Subcutaneous abdominal adipose tissue (tissue), 5 donors: Measurements from ENCODE around the gene EML6.

Experiments used
- H3K27ac ChIP-seq: one replicate; pipeline ENCODE4 v1.7.0; 2013; ENCODE audit warnings: low read depth, mild to moderate bottlenecking, inconsistent platforms, low read length, moderate library complexity
- H3K27me3 ChIP-seq, 5 donors: one replicate each; pipeline ENCODE4 v1.7.0; 2013; ENCODE audit warnings: low read length in 5 of 5, inconsistent platforms in 1 of 5; ENCODE audit not compliant: control insufficient read depth in 5 of 5, insufficient read depth in 4 of 5
- H3K36me3 ChIP-seq, 5 donors: one replicate each; pipeline ENCODE4 v1.7.0; 2013; ENCODE audit warnings: low read length in 5 of 5; ENCODE audit not compliant: control insufficient read depth in 5 of 5, insufficient read depth in 5 of 5
- H3K4me1 ChIP-seq, 5 donors: one replicate each; pipeline ENCODE4 v1.7.0; 2013; ENCODE audit warnings: low read length in 5 of 5, mild to moderate bottlenecking in 3 of 5, moderate library complexity in 1 of 5; ENCODE audit not compliant: control insufficient read depth in 5 of 5, insufficient read depth in 5 of 5
- H3K4me3 ChIP-seq, 5 donors: one replicate each; pipeline ENCODE4 v1.7.0; 2013; ENCODE audit warnings: low read length in 5 of 5, low read depth in 1 of 5
- H3K9ac ChIP-seq, 5 donors: one replicate each; pipeline ENCODE4 v1.7.0; 2013; ENCODE audit warnings: low read length in 5 of 5, mild to moderate bottlenecking in 4 of 5, moderate library complexity in 3 of 5
- H3K9me3 ChIP-seq, 5 donors: one replicate each; pipeline ENCODE4 v1.7.0; 2013; ENCODE audit warnings: low read length in 5 of 5; ENCODE audit not compliant: control insufficient read depth in 5 of 5
- donor health status: healthy.
- donor health status: healthy.
- donor health status: healthy.
- donor health status: healthy.
- donor health status: healthy.

Gene EML6

DNA sequence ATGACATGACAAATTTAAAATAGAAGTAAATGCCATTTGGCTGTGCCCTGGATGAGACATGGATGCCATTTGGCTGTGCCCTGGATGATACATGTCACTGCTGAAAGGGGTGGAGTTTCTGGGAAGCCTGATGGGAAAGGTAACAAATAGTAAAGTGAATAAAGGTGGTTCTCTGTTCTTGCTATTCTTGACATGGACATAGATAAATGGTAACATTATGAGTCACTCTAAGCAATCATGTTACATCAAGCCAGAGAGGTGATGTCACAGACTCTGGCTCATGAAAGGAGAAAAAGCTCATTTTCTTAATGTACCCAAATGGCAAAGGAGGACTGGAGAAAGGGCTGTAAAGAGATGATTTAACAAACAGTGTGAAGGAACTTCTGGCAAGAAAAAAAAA is 86.4 kb downstream of the EML6 start:
- no peaks in the 10 kb centered on the region for H3K4me1 ChIP-seq
- no peaks in the 10 kb centered on the region for H3K36me3 ChIP-seq
- no peak overlapping the region for H3K27ac ChIP-seq
- peaks cover 0 to 4% (median 0%) of the 10 kb centered on the region in 5 donors for H3K9me3 ChIP-seq
- no peak overlapping the region for H3K4me3 ChIP-seq
- H3K9ac ChIP-seq: no peak overlapping the region
- no peaks in the 10 kb centered on the region for H3K27me3 ChIP-seq

DNA sequence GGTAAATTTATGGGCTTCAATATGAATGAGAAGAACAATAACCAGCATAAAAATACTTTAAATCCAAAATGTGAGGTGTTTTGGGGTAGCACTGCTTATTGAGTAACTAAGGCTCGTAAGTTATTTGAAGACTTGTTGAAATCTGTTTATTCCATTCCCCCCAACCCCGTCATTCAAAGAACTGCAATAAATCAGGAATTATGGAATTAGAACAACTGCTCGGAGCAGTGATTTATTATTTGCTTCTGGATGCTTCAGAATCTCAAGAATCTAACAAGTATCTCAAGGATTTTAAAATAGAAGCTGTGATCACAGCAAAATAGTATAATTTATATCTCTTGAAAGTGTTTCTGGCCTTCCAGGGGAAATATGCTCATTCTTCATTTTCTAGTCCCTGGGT is 86.8 kb downstream of the EML6 start:
- Histone ChIP-seq H3K27ac (no peak overlapping the region), H3K36me3 (no peaks in the 10 kb centered on the region), H3K4me1 (no peaks in the 10 kb centered on the region), H3K9me3 (peaks cover 0 to under 1% (median 0%) of the 10 kb centered on the region in 5 donors), H3K4me3 (no peak overlapping the region), H3K9ac (no peak overlapping the region), H3K27me3 (no peaks in the 10 kb centered on the region)

DNA sequence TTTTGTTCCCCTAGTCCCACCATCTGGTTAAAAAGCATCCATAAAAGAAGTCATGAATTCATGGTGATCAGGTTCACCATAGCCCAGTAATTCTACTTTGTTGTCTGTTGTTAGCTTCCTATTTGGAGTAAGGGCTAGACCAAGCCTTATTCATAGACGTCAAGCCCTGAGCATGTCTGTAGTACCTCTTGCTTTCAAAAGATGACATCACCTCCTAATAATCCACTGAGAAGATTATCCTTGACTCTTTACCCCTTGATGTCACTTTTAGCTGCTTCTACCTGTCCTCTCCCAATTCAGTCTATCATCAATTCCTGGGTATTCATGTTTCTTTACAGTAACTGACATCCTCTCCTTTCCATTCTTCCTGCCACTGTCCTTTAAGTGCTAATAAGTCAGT is 90.1 kb downstream of the EML6 start:
- Histone ChIP-seq H3K4me3 (no peak overlapping the region), H3K9ac (no peak overlapping the region), H3K4me1 (no peaks in the 10 kb centered on the region), H3K27me3 (no peaks in the 10 kb centered on the region), H3K9me3 (no peaks in the 10 kb centered on the region), H3K27ac (no peak overlapping the region), H3K36me3 (no peaks in the 10 kb centered on the region)

DNA sequence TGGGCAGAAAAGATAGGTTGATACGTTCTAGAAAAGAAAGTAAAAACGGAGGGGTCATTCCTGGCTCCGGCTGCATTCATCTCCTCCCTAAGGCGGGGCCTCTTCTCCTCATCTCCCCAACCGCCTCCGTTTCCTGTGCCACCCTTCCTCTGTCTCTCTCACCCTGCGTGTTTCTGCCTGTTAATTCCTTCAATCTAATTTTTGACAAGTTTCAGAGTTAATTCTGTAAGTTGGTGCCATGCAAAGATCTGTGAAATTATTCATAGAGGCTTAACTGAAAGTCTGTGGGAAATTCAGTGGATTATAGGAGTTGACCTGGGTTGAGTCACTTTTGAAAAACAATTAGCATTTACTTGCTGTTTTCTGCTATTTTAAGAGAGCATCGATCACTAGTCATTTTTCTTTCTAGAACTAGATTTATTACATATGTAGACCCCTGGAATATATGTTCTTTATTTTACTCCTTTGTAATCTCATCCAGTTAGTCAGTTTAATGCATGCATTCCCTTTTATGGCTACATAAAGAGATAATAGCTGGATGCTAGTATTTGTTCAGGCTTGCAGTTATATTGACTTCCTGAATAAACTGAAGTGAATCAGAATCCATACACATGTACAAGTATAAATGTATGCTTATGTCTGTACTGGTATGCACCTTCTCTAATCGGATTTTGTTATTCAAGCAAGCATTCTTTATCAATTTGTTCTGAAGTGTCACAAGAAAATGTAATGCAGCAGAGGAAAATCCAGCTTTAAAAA is 91.1 kb downstream of the EML6 start:
- no peak overlapping the region for H3K9ac ChIP-seq
- H3K36me3 ChIP-seq: no peaks in the 10 kb centered on the region
- no peak overlapping the region for H3K27ac ChIP-seq
- no peaks in the 10 kb centered on the region for H3K27me3 ChIP-seq
- H3K4me1 ChIP-seq: no peaks in the 10 kb centered on the region
- H3K9me3 ChIP-seq: no peaks in the 10 kb centered on the region
- no peak overlapping the region for H3K4me3 ChIP-seq

DNA sequence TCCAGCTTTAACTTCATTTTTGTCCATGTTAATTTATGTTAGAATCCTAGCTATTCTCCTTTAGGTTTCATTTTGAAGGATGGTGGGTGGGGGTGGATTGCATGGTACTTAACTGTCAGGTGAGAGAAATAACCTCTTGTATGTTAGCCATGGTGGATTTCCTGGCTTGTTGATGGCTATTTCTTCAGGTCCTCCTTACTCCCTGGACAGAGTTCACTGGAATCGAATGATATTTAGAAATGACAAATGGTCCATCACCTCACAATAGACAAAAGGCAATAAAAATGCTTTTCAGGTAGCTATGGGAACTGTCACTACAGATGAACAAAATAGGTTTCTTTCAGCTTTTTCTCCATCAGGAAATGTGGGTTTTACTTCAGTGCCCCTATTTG is 91.7 kb downstream of the EML6 start:
- Histone ChIP-seq H3K36me3 (no peaks in the 10 kb centered on the region), H3K9ac (no peak overlapping the region), H3K27me3 (no peaks in the 10 kb centered on the region), H3K27ac (no peak overlapping the region), H3K4me1 (no peaks in the 10 kb centered on the region), H3K4me3 (no peak overlapping the region), H3K9me3 (no peaks in the 10 kb centered on the region)

DNA sequence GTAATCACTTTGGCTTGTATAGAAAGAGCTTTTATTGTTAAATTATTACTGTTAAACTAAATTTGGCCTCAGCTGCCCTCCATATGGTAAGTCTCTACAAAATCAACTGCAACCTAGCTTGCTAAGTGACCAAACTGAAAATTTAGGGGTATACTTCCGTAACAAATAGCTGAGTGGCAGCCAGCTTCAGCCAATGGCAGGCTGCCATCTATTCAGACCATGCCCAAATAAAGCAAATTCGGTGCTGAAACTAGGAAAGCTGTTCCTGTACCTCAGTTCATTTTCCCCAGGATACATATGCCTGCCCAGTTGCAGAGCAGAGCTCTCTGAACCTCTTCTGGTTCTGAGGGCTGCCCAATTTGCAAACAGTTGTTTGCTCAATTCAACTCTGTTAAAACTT is 94.8 kb downstream of the EML6 start:
- Histone ChIP-seq H3K4me1 (no peaks in the 10 kb centered on the region), H3K27ac (no peak overlapping the region), H3K9me3 (no peaks in the 10 kb centered on the region), H3K27me3 (no peaks in the 10 kb centered on the region), H3K4me3 (no peak overlapping the region), H3K36me3 (no peaks in the 10 kb centered on the region), H3K9ac (no peak overlapping the region)

DNA sequence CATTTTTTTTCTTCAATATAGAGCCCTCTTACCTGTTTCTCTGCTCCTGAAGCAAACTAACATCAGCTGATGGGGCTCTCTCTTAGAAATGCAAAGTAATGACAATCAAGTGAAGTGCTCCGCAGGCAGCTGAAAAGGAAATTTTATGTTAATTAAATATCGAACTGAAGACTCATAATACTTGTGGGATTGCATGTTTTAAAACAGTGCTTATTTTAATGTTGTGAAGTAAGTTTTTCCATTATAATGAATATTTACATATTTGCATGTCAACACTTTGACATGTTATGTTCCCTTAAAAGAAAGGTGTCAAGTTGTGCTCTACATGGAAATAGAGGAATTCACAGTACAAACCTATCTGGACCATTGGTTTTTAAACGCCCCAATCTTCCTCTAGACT is 97.1 kb downstream of the EML6 start:
- Histone ChIP-seq H3K27me3 (no peaks in the 10 kb centered on the region), H3K4me1 (no peaks in the 10 kb centered on the region), H3K36me3 (no peaks in the 10 kb centered on the region), H3K9me3 (no peaks in the 10 kb centered on the region), H3K9ac (no peak overlapping the region), H3K4me3 (no peak overlapping the region), H3K27ac (no peak overlapping the region)

DNA sequence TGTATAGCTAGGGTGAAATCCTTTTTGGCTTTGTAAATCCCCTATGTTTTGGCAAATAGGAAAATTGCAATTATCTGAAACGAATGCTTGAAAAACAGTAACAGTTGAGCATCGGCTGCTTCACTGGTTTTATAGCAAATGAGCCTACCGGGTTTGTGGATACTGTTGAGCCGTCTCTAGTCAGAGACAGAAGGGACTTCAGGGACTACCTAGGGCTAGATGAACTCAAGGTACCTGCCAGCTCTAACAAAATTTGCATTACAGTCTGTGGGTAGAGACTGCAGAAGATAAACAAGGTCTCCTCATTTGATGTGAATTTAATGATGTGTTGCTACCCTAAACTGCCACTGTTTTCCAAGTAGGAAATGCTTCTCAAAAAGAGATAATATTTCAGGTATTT is 101.1 kb downstream of the EML6 start:
- Histone ChIP-seq H3K4me1 (no peaks in the 10 kb centered on the region), H3K9me3 (no peaks in the 10 kb centered on the region), H3K4me3 (no peak overlapping the region), H3K9ac (no peak overlapping the region), H3K36me3 (no peaks in the 10 kb centered on the region), H3K27me3 (no peaks in the 10 kb centered on the region), H3K27ac (no peak overlapping the region)

DNA sequence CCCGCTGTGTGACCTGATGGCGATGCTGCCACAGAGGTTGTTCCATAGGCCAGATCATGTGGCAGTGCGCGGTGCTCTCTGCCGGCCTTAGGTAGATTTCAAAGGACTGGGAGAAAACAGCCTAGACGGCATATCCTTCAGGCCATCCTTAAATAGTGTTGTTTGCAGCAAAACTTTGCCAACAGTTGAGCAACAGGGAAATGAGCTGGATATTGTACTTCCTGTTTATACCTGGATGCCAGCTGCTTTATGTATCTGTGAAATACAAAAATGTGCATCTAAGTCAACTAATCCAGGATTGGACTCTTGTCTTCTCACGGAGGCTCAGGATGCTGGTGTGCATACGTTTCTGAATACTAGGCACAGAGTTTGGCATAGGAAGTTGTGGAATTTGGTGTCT is 107.1 kb downstream of the EML6 start:
- H3K27me3 ChIP-seq: no peaks in the 10 kb centered on the region
- H3K9ac ChIP-seq: no peak overlapping the region
- H3K9me3 ChIP-seq: no peaks in the 10 kb centered on the region
- no peak overlapping the region for H3K4me3 ChIP-seq
- H3K4me1 ChIP-seq: peaks cover 0 to 8% (median 0%) of the 10 kb centered on the region in 5 donors
- no peaks in the 10 kb centered on the region for H3K36me3 ChIP-seq
- H3K27ac ChIP-seq: no peak overlapping the region

DNA sequence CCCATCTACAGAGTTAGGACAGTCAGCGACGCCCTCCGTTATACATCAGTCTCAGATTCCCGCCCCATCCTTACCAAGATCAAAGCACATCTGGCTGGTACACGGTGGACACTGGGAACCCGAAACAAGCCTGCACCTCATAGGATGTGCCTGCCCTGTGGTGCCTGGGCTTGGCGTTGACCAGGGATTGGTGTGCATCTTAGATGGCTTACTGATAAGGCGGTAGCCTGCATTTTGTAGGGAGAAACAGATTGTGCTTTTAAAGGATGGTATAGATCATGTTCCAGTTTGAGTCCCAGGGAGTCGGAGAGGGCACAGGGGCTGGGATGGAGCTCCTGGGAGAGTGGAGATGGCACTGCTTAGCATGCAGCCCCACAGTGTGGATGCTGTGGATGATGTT is 108.0 kb downstream of the EML6 start:
- H3K36me3 ChIP-seq: no peaks in the 10 kb centered on the region
- no peaks in the 10 kb centered on the region for H3K9me3 ChIP-seq
- H3K4me3 ChIP-seq: no peak overlapping the region
- no peak overlapping the region for H3K9ac ChIP-seq
- peaks cover 0 to 8% (median 0%) of the 10 kb centered on the region in 5 donors for H3K4me1 ChIP-seq
- H3K27ac ChIP-seq: no peak overlapping the region
- no peaks in the 10 kb centered on the region for H3K27me3 ChIP-seq
